HG03097 (cell line): ENCODE data around the gene ZNF302.
A peak's percentile ranks its signal among the peaks of the same experiment; 100 is the strongest.
"Not testable (repeated sequence)": the region's sequence is repeated elsewhere in the genome, so short reads cannot be mapped to it uniquely, and the experiment has no call there.

Experiments
- ATAC-seq: cut with Tn5 transposase; IDR thresholded peaks from one replicate; pipeline ENCODE4 v1.9.1; 2021; ENCODE audit not compliant: unreplicated experiment, low FRiP score

The ZNF302 gene

DNA sequence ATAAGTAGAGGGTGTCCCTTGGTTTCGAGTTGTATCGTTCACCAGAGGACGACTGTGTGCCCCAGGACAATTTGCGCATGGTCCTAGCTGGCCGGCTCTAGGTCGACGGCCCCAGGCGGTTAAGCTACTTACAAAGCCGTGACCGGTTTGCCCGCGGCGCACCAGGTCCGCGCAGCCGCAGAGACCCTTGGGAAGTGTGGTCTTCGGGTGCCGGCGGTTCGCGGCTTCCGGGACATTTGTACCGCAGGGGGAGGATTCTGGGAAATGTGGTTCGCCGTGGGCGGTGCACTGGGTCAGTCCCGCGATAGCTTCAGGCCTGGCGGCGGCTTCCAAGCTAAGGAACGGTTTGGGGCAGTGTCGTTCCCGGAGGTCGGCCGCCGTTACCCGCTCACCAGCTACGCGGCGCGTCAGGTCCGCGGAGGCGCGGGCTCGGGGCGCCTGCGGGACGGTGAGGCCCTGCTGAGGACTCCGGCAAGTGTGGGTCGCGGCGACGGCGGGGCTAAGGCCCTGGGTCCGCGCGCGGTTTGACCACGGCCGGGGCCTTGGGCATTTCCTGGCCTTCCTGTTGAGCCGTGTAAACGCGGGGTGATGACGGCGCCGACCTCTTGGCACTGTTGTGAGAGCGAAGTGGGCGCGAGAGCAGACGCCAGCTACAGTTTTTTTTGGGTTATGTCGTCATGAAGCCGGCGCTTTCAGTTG lies at the start of gene ZNF302:
Gene ZNF302, plus strand, starts transcription at position 293 of the 699 bp plus-strand sequence. CDS start 1,127 bp downstream, outside the sequence.
- peak; percentile 86 for ATAC-seq

DNA sequence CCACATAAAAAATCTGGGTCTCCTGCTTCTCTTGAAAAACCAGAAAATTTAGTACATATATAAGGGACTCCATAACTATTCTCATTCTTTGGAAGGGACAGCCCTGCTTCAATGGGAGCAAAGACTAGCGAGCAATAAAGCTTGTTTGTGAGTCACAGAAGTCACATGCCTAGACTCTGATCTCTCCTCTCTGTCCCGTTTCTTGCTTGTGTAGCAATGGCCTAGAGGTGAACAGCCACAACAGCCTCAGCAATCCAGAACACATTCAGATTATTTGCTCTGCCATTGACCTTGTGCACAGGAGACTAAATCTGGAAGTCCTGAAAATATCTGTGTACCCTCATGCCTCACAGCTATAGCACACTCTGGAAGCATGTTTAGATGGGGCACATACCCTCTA lies 43.7 kb upstream of the ZNF302 start:
- ATAC-seq, result no peak

DNA sequence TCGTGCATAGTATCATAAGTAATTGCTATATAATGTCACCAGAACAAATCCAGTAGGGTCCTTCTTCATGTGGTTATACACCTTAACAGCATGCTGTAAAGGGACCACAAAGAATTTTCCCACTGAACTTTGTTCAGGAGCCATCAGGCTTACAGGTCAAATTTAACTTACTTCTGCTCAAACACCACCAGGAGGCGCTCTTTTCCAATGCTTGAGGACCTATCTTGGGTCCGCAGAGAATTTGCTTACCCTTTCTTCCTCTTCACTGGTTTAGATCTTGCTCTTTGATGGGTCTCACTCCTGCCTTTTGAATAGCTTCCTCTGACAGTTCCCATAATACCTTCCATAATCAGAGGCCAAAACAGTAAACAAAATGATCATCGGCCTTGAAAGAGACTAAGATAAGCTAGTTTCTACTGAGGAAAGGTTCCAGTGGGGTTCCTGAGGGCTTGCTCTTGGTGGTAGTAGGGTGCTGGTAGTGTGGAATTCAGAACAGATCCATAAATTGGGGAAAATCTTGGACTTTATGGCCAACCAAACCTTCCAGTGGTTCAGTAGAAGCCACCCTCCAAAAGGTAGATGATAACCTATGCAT lies 37.9 kb upstream of the ZNF302 start:
- no peak for ATAC-seq

DNA sequence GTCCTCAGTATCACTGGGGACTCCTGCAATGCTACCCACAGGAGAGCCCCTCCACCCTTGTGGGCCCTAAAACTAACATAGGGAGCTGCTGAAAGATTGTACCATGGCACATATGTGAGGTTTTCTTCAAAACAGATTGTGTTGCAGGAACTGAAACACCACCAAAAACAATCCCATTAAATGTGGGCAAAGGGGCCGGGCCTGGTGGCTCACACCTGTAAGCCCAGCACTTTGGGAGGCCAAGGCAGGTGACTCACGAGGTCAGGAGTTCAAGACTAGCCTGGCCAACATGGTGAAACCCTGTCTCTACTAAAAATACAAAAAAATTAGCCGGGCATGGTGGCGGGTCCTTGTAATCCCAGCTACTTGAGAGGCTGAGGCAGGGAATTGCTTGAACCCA lies 35.2 kb upstream of the ZNF302 start:
- no peak for ATAC-seq

DNA sequence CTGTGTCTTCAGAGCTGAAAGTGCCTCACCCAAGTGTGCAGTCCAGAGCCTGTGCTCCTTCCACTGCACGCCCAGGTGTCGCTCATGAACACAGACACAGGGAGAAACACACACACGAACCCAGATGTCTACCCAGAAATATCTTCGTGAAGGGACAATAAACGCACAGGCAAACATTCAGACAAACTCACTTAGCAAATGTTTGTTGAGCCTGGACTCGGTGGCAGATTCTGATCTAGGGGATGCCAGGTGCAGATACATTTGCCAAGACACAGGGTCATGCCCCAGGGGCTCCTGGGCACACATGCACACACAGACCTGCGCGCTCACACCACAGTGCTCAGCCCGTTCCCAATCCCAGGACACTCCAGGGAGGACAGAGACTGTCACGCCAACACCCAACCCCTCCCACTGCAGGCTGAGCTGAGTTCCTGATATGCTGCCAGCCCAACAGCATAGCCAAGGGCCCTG lies 32.5 kb upstream of the ZNF302 start:
- ATAC-seq, result no peak

DNA sequence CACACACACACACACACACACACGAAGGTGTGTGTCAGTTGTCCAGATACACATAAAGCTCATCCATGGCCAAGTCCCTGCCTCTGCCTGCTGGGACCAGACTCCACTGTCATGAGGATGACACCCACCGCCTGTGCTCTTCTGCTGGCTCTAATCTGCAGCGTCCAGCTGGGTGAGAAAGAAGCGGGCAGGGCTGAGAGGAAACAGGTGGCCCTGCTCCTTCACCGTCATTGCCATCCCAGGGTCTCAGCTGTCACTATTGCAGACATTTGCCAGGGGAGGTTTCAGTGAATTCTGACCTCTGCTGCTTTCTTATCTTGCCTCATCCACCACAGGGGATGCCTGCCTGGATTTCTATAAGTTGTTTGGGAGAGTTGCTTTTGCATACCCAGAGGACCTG lies 31.9 kb upstream of the ZNF302 start:
- no peak for ATAC-seq

DNA sequence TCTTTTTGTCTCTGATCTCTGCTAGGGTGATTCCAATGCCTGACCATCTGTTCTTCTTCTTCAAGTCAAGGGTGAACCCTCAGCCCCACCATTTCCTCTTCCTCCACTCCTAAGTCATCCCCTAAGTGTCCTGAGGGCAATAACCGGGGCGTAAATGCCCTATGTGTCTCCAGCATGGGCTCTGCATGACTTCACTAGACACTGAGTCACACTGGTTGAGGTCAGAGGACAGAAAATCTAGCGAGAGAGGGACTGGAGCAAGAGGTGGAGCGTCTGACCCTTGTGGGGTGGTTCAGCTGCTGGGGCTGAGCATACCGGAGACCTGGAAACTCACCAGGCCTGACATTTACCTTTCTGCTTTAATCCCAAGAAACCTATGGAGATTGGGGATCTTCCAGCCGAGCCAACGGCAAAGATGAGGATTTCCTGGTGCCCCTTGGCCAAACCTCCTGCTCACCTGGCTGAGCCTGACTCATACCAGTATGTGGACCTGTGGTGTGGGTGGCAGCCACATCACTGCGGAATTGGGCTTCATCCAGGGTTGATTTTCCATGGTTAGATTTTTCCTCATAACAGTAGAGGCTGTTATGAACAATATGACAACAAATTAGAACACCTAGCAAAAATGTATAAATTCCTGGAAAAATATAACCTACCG lies 27.5 kb upstream of the ZNF302 start:
- no peak for ATAC-seq

DNA sequence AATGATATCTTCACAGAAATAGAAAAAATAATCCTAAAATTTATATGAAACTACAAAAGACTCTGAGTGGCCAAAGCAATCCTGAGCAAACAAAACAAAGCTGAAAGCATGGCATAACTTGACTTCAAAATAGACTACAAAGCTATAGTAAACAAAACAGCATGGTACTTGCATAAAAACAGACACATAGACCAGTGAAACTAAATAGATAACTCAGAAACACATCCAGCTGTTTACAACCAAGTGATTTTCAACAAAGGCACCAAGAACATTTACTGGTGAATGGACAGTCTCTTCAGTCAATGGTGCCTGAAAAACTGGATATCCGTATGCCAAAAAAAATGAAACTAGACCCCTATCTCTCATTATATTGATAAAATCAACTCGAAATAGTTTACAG lies 25.7 kb upstream of the ZNF302 start:
- ATAC-seq, result no peak

DNA sequence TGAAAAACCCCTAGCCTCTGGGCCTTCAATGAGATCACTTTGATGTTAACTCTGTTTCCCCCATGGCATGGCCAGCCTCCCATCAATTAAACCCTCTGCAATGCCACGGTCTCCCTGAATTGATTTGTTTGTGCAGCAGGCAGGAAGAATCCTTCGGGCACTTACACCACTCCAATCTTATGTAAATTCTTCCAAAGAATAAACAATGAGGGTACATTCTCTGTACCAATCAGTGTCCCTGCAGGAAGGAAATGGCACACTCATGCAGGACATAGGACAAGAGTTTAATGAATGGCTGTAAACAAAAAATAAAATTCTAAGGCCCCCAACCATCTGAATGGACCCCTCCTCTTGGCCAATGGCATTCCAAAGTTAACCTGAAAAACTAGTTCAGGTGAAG lies 22.7 kb upstream of the ZNF302 start:
- ATAC-seq, result no peak

DNA sequence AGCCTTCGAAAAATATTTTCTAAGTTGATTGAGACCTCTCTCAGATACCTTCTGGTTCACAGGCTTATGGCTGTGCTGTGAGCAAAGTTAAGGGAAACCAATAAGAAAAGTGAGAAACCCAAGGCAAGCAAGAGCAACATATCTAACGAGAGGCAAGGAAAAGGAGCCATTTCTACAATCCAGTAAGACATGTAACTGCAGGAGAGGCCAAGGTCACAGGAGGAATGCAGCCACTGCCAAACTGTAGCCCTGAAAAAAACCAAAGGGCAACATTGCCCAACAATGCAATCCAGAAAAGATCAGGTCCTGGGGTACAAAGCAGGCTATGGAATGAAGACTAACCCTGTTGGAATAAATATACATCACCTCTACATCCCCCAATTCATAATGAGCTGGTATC lies 21.8 kb upstream of the ZNF302 start:
- no peak for ATAC-seq

DNA sequence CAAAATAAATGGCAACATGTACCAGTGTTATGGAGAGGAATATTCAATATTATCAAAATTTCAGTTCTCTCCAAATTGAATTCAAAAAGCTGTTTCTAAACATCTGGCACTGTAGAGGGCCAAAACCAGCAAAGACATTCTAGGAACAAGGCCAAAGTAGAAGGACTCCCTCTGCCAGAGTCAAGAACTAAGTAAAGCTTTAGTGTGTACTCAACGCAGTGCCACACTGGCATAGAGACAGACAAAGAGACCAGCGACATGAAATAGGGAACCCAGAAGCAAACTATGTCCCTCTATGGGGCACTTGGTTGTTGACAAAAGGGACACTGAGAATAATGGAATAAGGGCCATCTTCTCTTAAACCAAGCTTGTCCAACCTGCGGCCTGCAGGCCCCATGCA lies 16.1 kb upstream of the ZNF302 start:
- no peak for ATAC-seq

DNA sequence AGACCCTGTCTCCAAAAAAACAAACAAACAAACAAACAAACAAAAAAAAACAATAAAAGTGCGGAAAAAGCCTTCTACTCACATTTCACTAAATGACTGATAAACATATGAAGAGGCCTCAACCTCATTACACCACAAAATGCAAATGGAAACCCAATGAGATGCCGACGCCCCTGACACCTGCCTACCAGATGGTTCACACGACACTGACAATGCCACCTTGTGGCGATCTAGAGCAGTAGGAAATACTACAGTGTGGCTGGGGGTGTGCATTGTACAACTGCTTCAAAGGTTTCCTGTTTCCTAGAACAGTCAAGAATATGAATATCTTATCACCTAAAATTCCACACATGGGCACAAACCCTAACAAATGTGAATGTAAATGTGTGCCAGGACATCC lies 14.6 kb upstream of the ZNF302 start:
- ATAC-seq, result no peak

DNA sequence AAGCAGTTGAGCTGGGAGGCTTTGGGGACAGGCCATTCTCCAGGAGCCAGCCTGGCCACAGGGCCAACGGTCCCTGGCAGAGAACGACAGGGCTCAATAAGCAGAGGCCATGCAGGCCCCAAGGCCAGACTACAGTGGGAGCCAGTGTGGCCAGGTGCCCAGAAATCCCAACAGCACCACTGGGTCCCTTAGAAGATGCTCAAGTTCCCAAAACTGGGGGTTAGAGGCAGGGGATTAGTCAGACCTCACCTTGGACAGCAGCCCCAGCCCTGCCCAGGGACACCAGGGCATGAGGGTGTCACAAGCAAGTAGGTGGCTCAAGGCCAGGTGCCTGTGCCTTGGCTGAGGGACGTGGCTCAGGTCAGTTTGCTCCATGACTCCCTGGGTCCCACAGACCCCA lies 13.3 kb upstream of the ZNF302 start:
- ATAC-seq, result no peak

DNA sequence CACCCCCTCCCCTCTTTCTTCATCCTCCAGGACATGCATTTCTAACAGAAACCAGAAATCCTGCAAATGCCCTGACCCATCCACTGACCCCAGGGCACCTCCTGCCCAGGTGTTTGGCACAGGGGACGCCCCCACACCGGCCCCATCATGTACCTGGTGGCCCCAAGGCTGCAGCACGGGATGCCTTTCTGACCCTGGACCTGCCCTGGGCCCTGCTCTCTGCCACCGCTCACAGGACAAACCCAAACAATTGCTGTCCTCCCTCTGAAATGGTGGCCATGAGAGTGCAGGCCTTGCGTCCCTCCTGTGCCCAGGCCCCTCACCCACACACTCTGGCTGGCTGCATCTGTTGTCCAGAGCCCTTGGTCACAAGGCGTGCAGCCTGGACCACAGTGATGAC lies 12.6 kb upstream of the ZNF302 start:
- no peak for ATAC-seq

DNA sequence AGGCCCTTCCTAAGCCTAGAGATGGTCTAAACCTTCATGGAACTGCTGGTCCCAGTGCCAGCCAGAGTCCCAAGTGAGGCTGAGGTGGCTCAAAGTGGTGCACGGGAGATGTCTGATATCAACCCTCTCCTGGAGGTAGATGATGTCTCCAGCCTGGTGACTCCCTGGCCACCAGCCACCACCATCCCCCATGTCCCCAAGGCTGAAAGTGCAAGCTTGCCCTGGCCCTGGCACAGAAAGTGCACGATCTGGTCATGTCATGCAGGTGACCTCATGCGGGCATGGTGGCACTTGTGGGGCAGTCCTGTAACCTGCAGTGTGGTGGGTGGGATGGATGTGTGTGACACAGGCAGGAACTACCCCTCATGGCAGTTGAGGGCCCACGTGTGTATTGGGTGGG lies 12.2 kb upstream of the ZNF302 start:
- ATAC-seq, result not testable (repeated sequence)

DNA sequence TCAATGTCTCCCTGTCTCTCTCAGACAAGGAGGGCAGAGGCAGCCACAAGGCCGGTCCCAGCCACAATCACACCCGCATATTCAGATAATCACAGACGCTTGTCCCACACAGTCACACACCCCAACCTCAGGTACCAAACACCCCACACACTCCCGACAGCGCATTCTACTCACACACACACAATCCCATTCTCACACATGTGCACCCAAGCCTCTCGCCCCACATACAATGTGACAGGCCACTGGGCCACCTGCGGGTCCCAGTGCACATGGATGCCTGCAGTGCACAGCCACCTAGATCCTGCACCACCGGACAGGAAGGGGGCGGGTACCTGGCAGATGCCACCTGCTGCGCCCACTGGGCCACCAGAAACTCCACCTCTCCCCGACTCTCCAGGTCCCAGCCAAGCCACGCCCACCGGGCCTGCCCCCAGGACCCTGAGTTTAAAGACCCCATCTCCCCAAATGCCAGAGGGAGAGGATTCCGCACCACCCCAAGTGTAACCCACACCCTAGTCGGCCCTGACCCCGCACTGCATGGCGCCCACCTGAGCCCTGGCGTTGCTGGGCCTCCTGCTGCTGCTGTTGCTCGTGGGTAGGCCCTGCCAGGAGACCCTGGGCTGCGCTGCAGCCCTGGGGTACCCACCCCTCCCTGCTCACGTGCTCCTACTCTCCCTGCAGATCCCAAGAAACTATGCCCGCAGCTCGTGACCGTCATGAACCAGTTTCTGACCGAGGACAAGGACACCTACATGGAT lies 11.1 kb upstream of the ZNF302 start:
- no peak for ATAC-seq

DNA sequence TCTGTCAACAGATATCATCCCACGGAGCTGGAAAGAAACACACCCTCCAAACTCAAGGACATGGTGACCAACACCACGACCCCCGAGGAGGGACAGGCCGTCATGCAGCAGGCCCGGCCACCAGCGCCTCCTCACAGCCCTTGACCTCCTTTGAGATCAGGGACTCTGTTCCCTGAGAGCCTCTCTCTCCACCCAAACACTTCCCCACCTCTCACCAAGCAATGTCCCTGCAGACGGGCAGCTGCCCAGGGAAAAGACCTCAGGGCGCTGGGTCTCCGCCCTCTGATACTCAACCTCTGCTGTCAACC lies 10.6 kb upstream of the ZNF302 start:
- ATAC-seq, result no peak

DNA sequence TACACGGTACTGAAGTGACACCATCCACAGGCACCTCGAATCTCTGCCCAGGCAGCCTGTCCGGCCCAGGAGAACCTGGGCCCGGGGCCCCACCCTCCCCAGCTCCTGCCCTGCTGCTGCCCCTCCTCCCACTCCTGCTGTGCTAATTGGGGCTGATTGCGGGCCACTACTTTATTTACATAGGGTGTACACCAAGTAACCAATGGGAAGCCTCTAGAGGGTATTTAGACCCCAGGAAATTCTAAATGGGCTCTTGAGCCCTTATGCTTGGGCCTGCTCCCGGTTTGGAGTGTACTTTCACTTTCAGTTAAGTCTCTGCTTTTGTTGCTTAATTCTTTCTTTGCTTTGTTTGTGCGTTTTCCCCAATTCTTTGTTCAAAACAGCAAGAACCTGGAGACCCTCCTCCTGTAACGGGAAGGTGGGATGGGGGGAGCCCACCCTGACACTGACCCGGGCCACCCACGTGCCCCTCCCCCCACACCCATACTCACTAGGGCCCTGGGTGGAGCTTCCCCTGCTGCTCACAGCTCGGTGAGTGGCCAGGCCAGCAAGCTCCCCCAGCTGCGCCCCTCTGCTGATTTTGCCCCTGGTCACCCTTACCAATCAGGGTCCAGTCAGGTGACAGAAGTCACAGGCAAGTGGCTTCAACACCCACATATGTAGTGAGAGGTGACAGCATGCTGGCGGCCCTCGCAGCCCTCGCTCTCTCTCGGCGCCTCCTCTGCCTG lies 10.0 kb upstream of the ZNF302 start:
- ATAC-seq, result no peak

DNA sequence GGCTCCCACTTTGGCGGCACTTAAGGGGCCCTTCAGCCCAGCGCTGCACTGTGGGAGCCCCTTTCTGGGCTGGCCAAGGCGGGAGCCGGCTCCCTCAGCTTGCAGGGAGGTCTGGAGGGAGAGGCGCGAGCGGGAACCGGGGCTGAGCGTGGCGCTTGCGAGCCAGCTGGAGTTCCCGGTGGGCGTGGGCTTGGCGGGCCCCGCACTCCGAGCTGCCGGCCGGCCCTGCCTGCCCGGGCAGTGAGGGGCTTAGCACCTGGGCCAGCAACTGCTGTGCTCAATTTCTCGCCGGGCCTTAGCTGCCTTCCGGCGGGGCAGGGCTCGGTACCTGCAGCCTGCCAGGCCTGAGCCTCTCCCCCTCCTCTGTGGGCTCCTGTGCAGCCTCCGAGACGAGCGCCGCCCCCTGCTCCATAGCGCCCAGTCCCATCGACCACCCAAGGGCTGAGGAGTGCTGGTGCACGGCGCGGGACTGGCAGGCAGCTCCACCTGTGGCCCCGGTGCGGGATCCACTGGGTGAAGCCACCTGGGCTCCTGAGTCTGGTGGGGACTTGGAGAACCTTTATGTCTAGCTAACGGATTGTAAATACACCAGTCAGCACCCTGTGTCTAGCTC lies 9.3 kb upstream of the ZNF302 start:
- ATAC-seq, result not testable (repeated sequence)

DNA sequence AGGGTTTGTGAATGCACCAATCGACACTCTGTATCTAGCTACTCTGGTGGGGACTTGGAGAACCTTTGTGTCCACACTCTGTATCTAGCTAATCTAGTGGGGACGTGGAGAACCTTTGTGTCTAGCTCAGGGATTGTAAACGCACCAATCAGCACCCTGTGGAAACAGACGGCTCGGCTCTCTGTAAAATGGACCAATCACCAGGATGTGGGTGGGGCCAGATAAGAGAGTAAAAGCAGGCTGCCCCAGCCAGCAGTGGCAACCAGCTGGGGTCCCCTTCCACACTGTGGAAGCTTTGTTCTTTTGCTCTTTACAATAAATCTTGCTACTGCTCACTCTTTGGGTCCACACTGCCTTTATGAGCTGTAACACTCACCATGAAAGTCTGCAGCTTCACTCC lies 8.8 kb upstream of the ZNF302 start:
- ATAC-seq, result not testable (repeated sequence)
